ENCODE measurements around the gene PTPRD. TPM values are rescaled to one million over a fixed set of nuclear protein-coding genes. Genes with fewer than 3 reads are reported as not detected.

PTPRD gene
- total RNA-seq, 1 experiment from 2014 or later = 69.6 TPM

DNA sequence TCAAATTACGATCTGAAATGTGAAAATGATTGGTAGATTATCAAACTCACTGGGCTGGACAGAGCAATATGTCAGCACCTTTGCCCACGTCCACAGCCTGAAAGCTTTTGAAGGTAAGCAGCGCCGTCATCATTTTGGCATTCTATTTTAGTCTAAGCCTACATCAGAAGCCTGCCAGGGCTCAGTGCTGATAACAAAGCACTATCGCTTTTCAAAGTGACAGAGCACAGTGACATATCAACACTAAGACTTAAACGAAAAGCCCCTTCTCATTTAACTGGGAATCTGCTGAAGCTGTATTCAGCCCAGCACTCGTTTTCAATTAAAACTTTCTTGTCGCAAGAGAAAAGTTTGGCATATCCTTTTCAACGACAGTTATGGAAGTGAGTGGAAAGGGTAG, 1076.3 kb downstream of the PTPRD start:
- DNase-seq (ENCODE audit: low spot score) (no peak), ATAC-seq (no peak)
- Mint-ChIP-seq H3K27ac (no peak overlapping the region), H3K9me3 (peaks cover 5% of the 10 kb centered on the region), H3K36me3 (no peaks in the 10 kb centered on the region), H3K27me3 (ENCODE audit: low read depth) (no peaks in the 10 kb centered on the region), H3K4me3 (no peak overlapping the region), H3K4me1 (peaks cover 23% of the 10 kb centered on the region)
- TF ChIP-seq SP1 (CRISPR knock-in tag; conservative IDR thresholded peaks at IDR 0.05) = no peak
- TF ChIP-seq JUN (CRISPR knock-in tag; IDR thresholded peaks at IDR 0.05) = no peak
- TF ChIP-seq, protein P1, sequence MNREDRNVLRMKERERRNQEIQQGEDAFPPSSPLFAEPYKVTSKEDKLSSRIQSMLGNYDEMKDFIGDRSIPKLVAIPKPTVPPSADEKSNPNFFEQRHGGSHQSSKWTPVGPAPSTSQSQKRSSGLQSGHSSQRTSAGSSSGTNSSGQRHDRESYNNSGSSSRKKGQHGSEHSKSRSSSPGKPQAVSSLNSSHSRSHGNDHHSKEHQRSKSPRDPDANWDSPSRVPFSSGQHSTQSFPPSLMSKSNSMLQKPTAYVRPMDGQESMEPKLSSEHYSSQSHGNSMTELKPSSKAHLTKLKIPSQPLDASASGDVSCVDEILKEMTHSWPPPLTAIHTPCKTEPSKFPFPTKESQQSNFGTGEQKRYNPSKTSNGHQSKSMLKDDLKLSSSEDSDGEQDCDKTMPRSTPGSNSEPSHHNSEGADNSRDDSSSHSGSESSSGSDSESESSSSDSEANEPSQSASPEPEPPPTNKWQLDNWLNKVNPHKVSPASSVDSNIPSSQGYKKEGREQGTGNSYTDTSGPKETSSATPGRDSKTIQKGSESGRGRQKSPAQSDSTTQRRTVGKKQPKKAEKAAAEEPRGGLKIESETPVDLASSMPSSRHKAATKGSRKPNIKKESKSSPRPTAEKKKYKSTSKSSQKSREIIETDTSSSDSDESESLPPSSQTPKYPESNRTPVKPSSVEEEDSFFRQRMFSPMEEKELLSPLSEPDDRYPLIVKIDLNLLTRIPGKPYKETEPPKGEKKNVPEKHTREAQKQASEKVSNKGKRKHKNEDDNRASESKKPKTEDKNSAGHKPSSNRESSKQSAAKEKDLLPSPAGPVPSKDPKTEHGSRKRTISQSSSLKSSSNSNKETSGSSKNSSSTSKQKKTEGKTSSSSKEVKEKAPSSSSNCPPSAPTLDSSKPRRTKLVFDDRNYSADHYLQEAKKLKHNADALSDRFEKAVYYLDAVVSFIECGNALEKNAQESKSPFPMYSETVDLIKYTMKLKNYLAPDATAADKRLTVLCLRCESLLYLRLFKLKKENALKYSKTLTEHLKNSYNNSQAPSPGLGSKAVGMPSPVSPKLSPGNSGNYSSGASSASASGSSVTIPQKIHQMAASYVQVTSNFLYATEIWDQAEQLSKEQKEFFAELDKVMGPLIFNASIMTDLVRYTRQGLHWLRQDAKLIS (CRISPR knock-in tag; IDR thresholded peaks at IDR 0.05; ENCODE audit: borderline replicate concordance) = no peak
- TF ChIP-seq MXD4 (CRISPR knock-in tag; IDR thresholded peaks at IDR 0.05; ENCODE audit: borderline replicate concordance) = no peak
- no peak for TF ChIP-seq KAT7 (CRISPR knock-in tag; IDR thresholded peaks at IDR 0.05; ENCODE audit: borderline replicate concordance)
- TF ChIP-seq CREB1 (CRISPR knock-in tag; IDR thresholded peaks at IDR 0.05) = no peak
- POLR2A ChIA-PET = no interaction called here
- CTCF ChIA-PET = no interaction called here

GRCh38 chr9:9523476-9524139, 1089.2 kb downstream of the PTPRD start:
- POLR2A ChIA-PET = no interaction called here
- DNase-seq (ENCODE audit: low spot score) (no peak), ATAC-seq (no peak)
- Mint-ChIP-seq H3K9me3 (no peaks in the 10 kb centered on the region), H3K4me3 (no peak overlapping the region), H3K4me1 (peaks cover 47% of the 10 kb centered on the region), H3K27ac (peak overlapping the region; percentile 93), H3K36me3 (no peaks in the 10 kb centered on the region), H3K27me3 (ENCODE audit: low read depth) (no peaks in the 10 kb centered on the region)
- CTCF ChIA-PET = no interaction called here
- TF ChIP-seq HMGA2 (CRISPR knock-in tag; IDR thresholded peaks at IDR 0.05) = no peak

GRCh38 chr9:9522406-9522805, 1090.4 kb downstream of the PTPRD start:
- POLR2A ChIA-PET = no interaction called here
- H3K4me3 Mint-ChIP-seq = no peak overlapping the region
- peaks cover 47% of the 10 kb centered on the region for H3K4me1 Mint-ChIP-seq
- no peaks in the 10 kb centered on the region for H3K36me3 Mint-ChIP-seq
- H3K27ac Mint-ChIP-seq = peak overlapping the region; percentile 82
- DNase-seq (ENCODE audit: low spot score) (no peak), ATAC-seq (peak; percentile 27)
- no peak for TF ChIP-seq ZNF138 (CRISPR knock-in tag; conservative IDR thresholded peaks at IDR 0.05)
- CTCF ChIA-PET = interaction anchor here (1.6 kb wide), 1 partner anchor 420 kb away, joined by 5 read pairs; no protein-coding TSS in a partner anchor
- H3K27me3 Mint-ChIP-seq (ENCODE audit: low read depth) = no peaks in the 10 kb centered on the region
- H3K9me3 Mint-ChIP-seq = no peaks in the 10 kb centered on the region

- POLR2A ChIA-PET = no interaction called here
- ATAC-seq = peak; percentile 63
- H3K4me1 Mint-ChIP-seq = peaks cover 47% of the 10 kb centered on the region
- no peak for DNase-seq (ENCODE audit: low spot score)
- H3K27me3 Mint-ChIP-seq (ENCODE audit: low read depth) = no peaks in the 10 kb centered on the region
- H3K9me3 Mint-ChIP-seq = no peaks in the 10 kb centered on the region
- peak overlapping the region; percentile 68 for H3K27ac Mint-ChIP-seq
- H3K4me3 Mint-ChIP-seq = no peak overlapping the region
- no peaks in the 10 kb centered on the region for H3K36me3 Mint-ChIP-seq
- CTCF ChIA-PET = interaction anchor here (1.6 kb wide), 1 partner anchor 422 kb away, joined by 5 read pairs; no protein-coding TSS in a partner anchor
- TF ChIP-seq, protein P2, sequence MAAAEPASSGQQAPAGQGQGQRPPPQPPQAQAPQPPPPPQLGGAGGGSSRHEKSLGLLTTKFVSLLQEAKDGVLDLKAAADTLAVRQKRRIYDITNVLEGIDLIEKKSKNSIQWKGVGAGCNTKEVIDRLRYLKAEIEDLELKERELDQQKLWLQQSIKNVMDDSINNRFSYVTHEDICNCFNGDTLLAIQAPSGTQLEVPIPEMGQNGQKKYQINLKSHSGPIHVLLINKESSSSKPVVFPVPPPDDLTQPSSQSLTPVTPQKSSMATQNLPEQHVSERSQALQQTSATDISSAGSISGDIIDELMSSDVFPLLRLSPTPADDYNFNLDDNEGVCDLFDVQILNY (CRISPR knock-in tag; IDR thresholded peaks at IDR 0.05) = no peak
- TF ChIP-seq, protein P3, sequence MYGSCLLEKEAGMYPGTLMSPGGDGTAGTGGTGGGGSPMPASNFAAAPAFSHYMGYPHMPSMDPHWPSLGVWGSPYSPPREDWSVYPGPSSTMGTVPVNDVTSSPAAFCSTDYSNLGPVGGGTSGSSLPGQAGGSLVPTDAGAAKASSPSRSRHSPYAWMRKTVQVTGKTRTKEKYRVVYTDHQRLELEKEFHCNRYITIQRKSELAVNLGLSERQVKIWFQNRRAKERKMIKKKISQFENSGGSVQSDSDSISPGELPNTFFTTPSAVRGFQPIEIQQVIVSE (CRISPR knock-in tag; IDR thresholded peaks at IDR 0.05; ENCODE audit: borderline replicate concordance) = no peak
- TF ChIP-seq, protein P4, sequence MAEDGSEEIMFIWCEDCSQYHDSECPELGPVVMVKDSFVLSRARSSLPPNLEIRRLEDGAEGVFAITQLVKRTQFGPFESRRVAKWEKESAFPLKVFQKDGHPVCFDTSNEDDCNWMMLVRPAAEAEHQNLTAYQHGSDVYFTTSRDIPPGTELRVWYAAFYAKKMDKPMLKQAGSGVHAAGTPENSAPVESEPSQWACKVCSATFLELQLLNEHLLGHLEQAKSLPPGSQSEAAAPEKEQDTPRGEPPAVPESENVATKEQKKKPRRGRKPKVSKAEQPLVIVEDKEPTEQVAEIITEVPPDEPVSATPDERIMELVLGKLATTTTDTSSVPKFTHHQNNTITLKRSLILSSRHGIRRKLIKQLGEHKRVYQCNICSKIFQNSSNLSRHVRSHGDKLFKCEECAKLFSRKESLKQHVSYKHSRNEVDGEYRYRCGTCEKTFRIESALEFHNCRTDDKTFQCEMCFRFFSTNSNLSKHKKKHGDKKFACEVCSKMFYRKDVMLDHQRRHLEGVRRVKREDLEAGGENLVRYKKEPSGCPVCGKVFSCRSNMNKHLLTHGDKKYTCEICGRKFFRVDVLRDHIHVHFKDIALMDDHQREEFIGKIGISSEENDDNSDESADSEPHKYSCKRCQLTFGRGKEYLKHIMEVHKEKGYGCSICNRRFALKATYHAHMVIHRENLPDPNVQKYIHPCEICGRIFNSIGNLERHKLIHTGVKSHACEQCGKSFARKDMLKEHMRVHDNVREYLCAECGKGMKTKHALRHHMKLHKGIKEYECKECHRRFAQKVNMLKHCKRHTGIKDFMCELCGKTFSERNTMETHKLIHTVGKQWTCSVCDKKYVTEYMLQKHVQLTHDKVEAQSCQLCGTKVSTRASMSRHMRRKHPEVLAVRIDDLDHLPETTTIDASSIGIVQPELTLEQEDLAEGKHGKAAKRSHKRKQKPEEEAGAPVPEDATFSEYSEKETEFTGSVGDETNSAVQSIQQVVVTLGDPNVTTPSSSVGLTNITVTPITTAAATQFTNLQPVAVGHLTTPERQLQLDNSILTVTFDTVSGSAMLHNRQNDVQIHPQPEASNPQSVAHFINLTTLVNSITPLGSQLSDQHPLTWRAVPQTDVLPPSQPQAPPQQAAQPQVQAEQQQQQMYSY (CRISPR knock-in tag; IDR thresholded peaks at IDR 0.05) = no peak
- TF ChIP-seq TP53 (CRISPR knock-in tag; IDR thresholded peaks at IDR 0.05) = no peak
These were observed 1091.6 kb downstream of the PTPRD start for GRCh38 chr9:9521033-9521779.
